Measurements from ENCODE around the gene NUDT12. TPM values are rescaled to one million over a fixed set of nuclear protein-coding genes. Genes with fewer than 3 reads are reported as not detected.

NUDT12 gene
- 0.27 and 0.29 TPM in 2 replicates for total RNA-seq

DNA sequence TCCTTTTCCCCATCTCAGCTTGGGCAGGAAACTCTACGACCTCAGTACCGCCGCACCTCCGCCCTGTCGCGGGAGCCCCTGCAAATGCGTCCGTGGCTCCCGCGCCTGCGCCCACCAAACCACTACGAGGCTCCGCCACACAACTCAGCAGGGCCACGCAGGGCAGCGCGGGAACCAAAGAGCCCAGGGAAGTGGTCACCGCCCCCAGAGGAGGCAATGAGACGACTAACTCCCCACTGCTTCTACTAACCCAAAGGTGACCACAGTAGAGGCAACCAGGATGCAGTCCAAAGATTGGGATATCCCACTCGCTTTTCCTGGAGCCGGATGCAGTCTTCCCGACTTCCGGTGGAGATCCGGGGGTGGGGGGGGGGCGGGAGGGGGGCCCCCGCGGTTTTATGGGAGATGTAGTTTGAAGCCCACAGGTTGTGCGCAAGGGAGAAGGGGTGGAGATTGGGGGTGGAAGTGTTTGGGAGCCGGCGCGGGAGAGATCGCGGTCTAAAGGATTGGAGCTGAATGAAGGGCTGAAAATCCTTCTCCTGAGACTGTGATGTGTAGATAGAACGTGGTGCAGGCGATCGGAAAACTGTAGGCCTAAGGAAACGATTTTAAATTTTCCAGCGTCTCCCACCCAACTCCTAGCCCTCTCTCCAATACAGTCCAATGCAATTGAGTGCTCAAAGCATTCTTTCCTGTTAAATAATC is at the start of gene NUDT12:
NUDT12 (minus strand) TSS at position 337 of the 705 bp plus-strand sequence. CDS start 2,541 bp downstream, outside the sequence.
- intact Hi-C loops (cut with micrococcal nuclease) = no loop called here

DNA sequence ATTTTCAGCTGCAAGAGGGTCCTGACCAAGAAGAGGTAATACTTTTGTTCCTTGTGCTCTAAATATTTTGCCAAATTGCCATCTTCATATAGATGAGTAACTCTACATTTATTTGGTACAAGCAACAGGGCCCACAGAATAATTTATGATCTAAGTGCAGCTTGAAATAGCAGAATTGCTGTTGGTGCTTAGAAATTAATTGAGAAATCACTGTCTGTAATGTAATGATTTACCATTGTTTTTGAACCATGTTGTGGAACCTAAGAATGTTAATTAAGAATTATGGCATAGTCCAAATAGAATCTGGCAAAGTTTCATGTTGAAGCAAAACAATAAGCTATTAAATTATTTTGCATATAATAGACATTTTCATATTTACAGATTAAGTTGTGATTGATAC is 44.8 kb upstream of the NUDT12 start:
- intact Hi-C loops (cut with micrococcal nuclease) = no loop called here

DNA sequence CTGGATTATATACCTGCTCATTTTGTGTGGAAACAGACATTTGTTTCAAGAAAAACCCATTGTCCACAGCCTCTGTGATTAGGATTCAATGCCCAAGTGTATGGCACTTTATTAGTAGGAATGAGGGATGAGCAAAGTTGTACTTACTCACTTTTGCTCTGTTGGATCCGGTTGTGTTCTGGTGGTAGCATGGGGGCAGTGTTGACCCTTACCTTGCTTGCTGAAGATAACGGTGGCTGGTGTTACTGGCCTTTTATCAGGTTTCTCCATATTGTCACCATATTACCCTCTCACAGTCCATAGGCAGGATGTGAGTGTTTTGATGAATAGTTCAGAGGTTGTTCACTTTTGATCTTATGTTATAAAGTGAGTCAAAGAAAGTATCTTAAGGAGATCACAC is 42.7 kb upstream of the NUDT12 start:
- intact Hi-C loops (cut with micrococcal nuclease) = no loop called here

DNA sequence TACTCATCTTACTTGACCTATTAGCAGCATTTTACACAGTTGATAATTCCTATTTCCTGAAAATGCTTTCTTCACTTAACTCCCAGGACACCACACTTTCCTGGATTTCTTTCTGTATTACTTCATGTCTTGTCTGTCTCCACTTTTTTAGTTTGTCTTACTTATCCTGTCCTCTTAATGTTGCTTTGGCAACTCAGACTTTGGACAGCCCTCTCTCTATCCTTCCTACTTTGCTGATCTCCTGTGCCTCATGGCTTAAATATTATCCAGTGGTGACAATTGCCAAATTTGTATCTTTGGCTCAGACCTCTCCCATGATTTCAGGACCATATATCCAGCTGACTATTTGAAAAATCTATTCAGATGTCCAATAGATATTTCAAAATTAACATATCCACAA is 39.8 kb upstream of the NUDT12 start:
- intact Hi-C loops (cut with micrococcal nuclease) = no loop called here

DNA sequence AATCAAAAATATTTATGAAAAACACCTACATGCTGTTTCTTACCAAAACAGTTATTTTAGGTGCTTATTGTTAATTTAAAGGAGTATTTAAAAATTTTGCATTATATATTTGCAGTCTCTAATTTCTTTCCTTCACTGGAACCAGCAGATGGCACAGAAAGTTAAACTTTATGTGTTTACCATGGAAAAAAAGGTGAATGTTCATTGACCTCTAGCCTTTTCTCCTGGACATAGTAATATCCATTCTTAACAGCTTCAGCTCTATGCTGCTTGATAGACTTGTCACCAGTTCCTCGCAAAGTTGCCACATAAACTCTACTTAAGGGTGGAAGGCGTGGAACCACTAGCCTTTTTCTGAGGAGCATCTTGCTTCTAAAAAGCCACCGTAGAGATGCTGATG is 38.7 kb upstream of the NUDT12 start:
- intact Hi-C loops (cut with micrococcal nuclease) = no loop called here

DNA sequence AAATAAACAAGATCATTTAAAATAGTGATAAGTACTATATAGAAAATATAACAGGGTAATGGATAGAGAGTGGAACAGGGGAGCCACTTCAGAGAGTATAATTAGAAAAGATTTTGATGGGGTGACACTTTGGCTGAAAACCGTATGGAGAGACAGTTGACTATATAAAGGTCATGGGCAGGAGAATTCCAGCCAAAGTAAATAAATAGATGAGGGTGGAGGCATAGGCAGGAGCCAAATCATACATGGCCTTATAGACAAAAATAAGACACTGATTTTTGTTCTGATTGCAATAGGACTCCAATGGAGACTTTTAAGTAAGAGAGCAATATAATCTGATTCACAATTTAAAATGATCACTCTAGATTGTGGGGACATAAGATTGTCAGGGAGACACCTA is 37.5 kb upstream of the NUDT12 start:
- intact Hi-C loops (cut with micrococcal nuclease) = no loop called here

DNA sequence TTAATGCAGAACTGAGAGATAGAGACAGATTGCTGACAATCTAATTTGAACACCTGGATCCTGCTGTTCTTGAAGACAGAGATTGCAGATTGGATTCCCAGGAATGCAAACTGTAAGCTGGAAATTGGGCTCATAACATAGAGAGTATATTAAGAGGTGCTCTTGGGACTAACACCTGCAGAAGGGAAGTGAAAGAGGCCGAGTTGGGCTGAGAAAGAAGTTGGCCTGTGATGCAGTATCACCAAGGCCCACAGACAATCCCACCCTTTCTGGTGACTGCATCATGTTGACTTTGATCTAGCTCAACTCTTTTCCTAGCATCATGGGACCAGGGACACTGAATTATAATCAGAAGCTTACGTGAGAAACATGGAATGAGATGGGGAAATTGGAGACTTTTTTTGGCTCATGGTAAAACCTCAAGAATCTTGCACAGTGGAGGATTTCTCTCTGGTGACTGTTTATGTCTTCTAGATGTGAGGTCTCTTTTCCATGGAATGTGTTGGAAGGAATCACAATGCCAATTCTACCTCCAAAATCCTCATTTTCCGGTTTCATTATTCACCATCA is 36.5 kb upstream of the NUDT12 start:
- intact Hi-C loops (cut with micrococcal nuclease) = no loop called here

DNA sequence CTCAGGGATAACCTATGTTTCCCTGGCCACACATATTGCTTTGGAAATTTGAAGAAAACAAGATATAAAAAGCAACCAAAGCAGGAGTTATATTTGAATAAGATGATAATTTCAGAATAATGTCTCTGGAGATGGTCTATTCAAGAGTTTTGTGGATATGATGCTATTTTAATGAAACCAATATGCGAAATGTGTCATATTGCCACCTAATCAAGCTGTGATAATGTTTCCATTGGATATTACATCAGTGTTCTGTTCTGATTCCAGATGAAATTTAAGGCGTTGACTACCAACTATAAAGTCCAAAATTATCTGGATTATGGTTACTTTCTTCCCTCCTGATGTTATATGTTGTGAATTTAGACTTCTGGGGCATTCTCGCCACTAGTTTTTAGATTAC is 27.6 kb upstream of the NUDT12 start:
- intact Hi-C loops (cut with micrococcal nuclease) = no loop called here

DNA sequence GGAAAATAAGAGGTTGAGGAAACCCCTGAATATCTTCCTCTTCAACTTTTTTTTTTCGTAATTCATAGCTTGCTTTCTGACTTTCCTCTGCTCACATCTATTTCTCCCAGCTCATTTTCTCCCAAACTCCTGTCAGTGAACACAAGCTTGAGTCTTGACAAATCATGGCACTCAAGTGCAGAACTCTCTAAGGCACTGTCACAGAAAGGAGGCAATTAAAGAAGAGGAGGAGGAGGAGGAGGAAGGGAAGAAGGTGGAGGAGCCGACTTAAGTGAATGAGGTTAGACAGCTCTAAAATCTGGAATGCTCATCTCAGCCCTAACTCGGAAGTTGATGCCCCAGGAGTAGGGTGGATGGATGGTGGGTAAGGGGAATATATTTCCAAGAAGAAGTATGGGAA is 27.2 kb upstream of the NUDT12 start:
- intact Hi-C loops (cut with micrococcal nuclease) = loop anchor here (10.0 kb wide), 1 partner anchor 825 kb away; no protein-coding TSS in a partner anchor

DNA sequence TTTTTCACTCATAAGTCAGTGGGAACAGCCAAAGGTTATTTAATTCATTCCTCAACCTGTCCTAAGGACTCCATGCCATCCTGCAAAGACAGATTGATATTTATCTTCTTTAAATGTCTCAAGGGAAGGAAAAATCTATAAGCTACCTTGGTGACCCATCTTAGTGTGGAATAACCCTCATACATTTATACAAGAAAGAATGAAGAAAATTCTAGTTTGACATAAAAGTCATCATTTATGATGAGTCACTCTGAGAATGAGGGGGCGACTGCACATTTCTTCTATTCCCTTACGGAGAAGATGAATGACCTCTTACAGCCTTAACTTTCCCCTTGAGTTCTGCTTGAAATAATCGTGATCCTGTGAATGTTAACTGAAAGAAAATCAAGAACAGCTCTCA is 26.8 kb upstream of the NUDT12 start:
- intact Hi-C loops (cut with micrococcal nuclease) = loop anchor here (10.0 kb wide), 1 partner anchor 825 kb away; no protein-coding TSS in a partner anchor

DNA sequence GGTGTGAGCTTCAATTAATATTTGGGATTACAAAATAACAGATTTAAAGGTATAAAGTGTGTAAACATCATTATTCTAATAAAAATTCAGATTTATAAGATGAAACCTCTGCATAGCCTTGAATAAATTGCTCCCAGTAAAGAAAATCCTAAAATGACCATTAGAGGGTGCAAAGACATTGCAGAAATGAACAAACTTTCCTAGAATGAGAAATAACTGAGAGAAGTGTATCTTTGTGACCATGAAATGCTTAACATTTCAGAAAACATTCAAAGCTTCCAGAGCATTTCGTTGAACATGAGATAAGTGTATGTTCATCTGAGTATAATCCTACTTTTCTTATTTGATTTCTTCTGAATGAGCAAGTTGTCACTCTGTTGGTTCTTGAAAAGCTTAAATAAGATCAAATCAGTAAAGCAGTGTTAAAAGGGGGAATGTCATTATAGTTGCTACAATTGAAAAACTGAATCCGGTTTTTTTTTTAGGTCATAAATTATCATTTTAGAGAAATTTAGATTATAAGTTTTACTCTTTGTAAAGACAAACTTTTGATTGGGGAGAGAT is 24.7 kb upstream of the NUDT12 start:
- intact Hi-C loops (cut with micrococcal nuclease) = loop anchor here (10.0 kb wide), 1 partner anchor 828 kb away; no protein-coding TSS in a partner anchor

DNA sequence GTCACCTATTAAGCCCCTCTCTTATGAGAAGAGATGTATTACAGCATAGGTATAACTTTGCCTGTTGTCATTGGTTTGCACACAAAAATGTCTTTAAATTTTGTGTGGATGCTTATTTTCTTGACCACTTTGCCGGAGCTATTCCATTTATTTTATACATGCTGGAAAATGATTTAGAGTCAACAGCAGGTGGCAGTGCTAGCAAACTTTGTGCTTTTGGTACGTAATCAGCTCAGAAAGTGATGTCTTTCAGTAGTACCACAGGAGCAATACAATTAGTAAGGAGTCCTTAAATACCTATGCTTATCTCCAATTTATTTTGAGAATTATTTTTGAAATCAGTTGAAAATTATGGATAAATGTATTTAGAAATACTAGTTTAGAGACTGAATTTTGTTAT is 19.8 kb upstream of the NUDT12 start:
- intact Hi-C loops (cut with micrococcal nuclease) = loop anchor here (1.0 to 10.0 kb wide), 2 partner anchors 597 to 832 kb away; no protein-coding TSS in a partner anchor

DNA sequence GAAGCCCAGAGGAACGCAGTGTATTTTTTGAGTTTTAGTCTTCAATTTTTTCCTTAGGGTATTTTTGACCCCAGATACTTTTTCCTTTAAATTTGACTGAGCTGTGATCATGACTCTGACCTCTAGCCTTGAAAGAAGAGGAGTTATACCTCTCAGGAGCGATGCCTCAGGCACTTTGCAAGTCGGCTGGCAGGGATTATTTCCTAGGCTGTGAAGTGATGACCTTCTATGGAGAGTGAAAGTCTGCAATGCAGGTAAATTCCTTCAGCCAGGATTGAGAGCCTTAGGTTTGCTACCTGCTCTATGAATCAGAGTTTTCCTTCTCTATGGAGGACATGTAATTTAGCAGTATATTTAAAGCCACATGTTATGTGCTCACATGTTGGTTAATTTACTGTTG is 10.8 kb upstream of the NUDT12 start:
- intact Hi-C loops (cut with micrococcal nuclease) = no loop called here

DNA sequence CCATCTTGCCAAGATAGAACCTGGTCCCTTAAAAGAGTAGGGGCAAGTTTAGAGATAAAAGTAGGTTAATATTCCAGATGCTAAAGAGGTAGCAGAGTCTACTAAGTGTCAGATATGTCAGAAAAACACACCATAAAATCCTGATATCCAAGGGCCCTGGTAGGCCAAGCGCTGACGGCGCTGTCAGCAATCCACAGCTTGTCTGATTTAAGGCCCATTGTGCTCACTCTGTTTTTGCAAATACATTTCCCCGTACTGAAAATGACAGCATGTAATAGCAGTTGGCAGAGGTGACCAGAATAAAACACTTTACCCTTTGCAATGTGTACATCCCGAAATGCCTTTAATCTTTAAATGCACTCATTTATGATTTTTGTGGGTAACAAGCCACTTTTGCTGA is 9.9 kb upstream of the NUDT12 start:
- intact Hi-C loops (cut with micrococcal nuclease) = no loop called here

DNA sequence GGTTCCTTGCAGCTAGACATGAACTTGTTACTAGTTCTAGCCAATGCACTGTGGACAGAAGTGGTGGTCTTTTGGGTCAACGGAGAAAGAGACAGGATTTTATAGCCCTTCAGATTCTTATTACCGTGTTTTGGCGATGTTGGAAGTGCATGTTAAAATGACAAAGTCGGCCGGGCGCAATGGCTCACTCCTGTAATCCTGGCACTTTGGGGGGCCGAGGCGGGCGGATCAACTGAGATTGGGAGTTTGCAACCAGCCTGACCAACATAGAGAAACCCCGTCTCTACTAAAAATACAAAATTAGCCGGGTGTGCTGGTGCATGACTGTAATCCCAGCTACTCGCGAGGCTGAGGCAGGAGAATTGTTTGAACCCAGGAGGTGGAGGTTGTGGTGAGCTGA is 9.1 kb upstream of the NUDT12 start:
- intact Hi-C loops (cut with micrococcal nuclease) = no loop called here

DNA sequence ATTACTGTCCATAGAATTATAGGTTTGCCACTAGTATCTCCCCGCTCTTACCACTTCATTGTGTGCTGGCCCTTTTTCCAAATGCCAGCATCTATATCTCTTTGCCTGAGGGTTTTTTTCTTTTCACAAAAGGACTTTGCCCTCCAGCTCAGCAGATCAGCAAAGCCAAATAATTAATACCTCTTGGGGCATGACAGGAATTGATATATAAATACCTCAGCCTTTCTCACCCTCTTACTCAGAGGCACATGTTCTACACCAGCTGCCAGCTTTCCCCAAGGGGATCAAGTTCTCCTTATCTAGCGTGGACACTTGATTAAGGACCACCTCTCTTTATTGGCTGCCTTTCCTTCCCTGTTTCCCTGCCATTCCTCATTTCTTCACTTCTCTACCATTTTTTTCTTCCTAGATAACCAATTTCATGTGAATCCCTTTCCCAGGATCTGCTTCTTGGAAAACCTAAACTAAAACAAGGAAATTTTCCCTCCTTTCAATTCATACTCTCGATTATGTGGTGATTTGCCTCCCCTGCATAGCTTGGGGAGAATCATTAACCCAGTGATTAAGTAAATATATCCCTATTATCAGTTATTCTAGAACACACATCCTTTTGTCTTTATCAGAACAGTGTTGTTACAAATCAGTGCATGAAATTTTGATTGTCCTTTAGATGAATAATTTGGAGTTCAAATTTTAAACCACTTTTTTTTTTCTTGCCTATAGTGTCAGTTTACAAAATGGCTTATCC is 6.9 kb upstream of the NUDT12 start:
- intact Hi-C loops (cut with micrococcal nuclease) = no loop called here

DNA sequence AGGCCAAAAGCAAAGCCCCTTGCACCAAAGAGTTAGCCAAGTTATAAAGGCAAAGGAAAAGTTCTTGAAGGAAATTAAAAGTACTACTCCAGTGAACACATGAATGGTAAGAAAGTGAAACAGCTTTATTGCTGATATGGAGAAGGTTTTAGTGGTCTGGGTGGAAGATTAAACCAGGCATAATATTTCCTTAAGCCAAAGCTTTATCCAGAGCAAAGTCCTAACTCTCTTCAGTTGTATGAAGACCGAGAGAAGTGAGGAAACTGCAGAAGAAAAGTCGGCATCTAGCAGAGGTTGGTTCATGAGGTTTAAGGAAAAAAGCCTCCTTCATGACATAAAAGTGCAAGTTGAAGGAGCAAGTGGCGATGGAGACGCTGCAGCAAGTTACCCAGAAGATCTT is 3.1 kb upstream of the NUDT12 start:
- intact Hi-C loops (cut with micrococcal nuclease) = no loop called here

DNA sequence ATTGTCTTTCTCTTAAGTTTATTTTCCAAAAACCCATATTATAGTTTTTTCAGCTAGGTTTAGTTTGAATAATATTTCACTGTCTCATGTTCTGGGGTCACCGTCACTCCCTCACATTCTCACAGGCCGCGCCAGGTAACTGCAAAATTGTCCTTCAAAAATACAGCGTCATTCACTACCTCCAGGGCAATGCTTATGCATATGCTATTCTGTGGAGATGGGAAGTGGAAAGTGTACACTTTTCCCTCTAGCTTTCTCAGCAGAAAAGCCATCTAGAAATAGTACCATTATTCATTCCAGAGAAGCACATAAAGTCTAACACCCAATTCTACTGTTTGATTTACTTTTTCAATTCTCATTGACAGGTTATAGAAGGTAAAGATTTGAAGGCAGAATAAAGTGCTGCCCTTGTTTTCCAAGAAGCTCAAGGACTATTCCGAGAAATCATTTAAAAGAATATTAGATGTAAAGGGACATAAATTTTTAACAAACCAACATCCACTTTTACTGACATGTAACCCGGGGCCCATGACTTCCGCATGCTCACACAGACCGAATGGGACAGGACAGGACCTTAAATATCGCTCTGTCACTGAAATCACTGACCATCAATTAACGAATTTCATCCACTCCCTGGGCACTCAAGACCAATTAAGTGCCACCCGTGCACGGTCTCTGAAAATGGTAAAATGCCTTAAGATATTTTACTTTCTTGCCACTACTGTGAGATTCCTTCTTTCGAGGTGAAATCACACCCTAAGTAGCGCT is 720 bp downstream of the NUDT12 start:
- intact Hi-C loops (cut with micrococcal nuclease) = no loop called here

DNA sequence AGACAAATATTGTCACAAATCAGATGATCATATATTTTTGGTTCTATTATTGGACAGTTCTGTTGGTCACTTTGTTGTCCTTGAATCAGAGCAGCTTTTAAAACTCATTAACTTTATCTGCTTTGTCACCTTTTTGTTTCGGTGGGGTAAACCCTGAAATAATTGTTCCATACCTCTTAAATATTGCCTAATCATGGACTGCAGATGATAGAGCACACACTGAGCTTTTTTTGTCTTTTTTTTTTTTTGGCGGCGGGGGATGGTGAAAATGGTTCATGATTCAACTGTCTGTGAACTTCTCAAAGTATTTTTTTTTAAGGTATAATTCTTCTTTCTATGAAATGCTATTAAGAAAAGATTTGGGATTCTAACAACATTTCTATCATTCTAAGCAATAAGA is 1.8 kb downstream of the NUDT12 start:
- intact Hi-C loops (cut with micrococcal nuclease) = no loop called here

DNA sequence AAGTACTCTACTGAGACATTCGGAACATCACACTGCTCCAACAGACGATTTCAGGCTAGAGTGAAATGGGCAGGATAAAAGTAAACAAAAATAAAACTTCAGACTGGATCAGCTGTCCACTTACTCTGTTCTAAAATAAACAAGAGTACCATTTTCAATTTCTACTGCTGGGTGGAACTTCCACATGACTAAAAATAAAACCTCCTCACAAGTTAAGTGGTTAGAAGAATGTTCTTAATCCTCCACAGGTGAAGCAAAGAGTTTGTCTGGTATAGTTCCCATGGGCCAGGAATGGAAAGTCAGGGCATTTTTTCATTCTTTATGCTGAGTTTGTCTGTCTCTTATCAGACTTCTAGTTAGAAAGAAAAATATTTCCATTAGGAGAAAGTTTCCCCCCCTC is 15.7 kb downstream of the NUDT12 start:
- intact Hi-C loops (cut with micrococcal nuclease) = no loop called here

DNA sequence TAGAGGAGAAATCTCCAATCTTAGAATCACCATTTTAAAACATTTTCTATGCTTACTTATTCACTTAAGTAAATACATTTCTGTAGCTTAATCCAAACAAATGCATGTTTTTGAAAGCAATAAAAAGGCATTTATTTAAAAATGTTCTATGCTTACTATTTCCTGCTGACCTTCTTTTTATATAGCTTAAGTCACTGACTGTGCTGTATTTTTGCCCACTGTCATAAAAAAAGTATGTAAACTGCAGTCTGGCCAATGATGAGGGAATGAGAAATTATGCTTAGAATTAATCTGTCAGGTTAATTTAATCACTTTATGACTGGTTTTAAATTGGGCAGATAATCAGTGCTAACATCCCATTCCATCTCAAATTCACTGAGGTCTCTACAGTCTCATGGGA is 20.1 kb downstream of the NUDT12 start:
- intact Hi-C loops (cut with micrococcal nuclease) = no loop called here
